ENCODE data around the gene KIRREL3.

GRCh38 chr11:126627421-126627820, 373.1 kb downstream of the KIRREL3 start:
- TF ChIP-seq POLR2A (IDR thresholded peaks at IDR 0.05; ENCODE audit: low read depth, low read length) (no peak), POLR2AphosphoS5 (IDR thresholded peaks at IDR 0.05; ENCODE audit: low read depth, low read length) (no peak), TAF1 (IDR thresholded peaks at IDR 0.05; ENCODE audit: low read depth, low read length) (no peak)
